HepG2 (cell line): ENCODE data around the gene KIF1B. TPM values are rescaled to one million over a fixed set of nuclear protein-coding genes. Genes with fewer than 3 reads are reported as not detected.

Experiments
- ATAC-seq: fragments of 200-7000 bp; cut with Tn5 transposase; 3 replicates; pipeline ENCODE4 v1.9.1; 2020; ENCODE audit warnings: mild to moderate bottlenecking, moderate library complexity
- BruUV-seq: library from RNA; stranded (reverse); fragments of 400-500 nt; replicated peaks from 2 replicates; lab custom pipeline; 2021; lab: Mats Ljungman, UMichigan
- CTCF ChIA-PET: fragments of 300-600 bp; formaldehyde crosslinking; extraction: SDS; loops from one replicate; lab custom pipeline; 2021; ENCODE audit warnings: low total read pairs, inconsistent platforms, low intra/inter-chr PET ratio; lab: Yijun Ruan, JAX
- POLR2A ChIA-PET: fragments of 350-600 bp; sonication (Branson Sonifier 250); formaldehyde crosslinking; loops from one replicate; lab custom pipeline; 2020; ENCODE audit warnings: antibody characterized with exemption, inconsistent platforms; lab: Yijun Ruan, JAX
- DNase-seq: peaks from one replicate; pipeline ENCODE4 v3.0.0-alpha.2; 2015; ENCODE audit warnings: low spot score
- FAIRE-seq: peaks from 3 replicates; lab custom pipeline; 2011; peaks lifted over from hg19 to GRCh38; lab: Jason Lieb, UNC
- H2AFZ ChIP-seq: one replicate; pipeline ENCODE4 v1.6.1; 2011; ENCODE audit warnings: low read length, inconsistent platforms
- H3K27ac ChIP-seq: fragments of 300-600 bp; 3 replicates; pipeline ENCODE4 v1.8.0; 2011; ENCODE audit warnings: mixed run types, mild to moderate bottlenecking, mixed read lengths, low read length, inconsistent platforms; ENCODE audit not compliant: insufficient read depth; ENCODE audit errors: extremely low read length
- H3K27me3 ChIP-seq, 2 experiments: fragments of 200-600 bp in 1 of 2; 2 replicates in 1 of 2; 3 replicates in 1 of 2; pipeline versions ENCODE4 v1.6.0 to v1.8.0; 2011; ENCODE audit warnings: low read length in 2 of 2, mild to moderate bottlenecking in 2 of 2, moderate library complexity in 2 of 2, inconsistent platforms in 1 of 2; ENCODE audit not compliant: insufficient read depth in 2 of 2, control insufficient read depth in 1 of 2
- H3K36me3 ChIP-seq, 2 experiments: fragments of 200-600 bp in 1 of 2; replicated peaks in 1 of 2; 2 replicates in 1 of 2; 3 replicates in 1 of 2; pipeline versions ENCODE4 v1.5.1 to v1.8.0; 2011; ENCODE audit warnings: low read length in 2 of 2, inconsistent platforms in 1 of 2; ENCODE audit not compliant: insufficient read depth in 2 of 2, control insufficient read depth in 1 of 2
- H3K4me1 ChIP-seq: 2 replicates; pipeline ENCODE4 v1.5.1; 2012; ENCODE audit warnings: low read length, inconsistent platforms; ENCODE audit not compliant: insufficient read depth
- H3K4me2 ChIP-seq: 2 replicates; pipeline ENCODE4 v1.6.0; 2011; ENCODE audit warnings: low read depth, low read length, inconsistent platforms
- H3K4me3 ChIP-seq, 3 experiments: fragments of 200-600 bp in 1 of 3; sonication (generic), shearing (Covaris generic) in 1 of 3; replicated peaks in 1 of 3; 2 replicates each; pipeline ENCODE4 v1.5.1; 2011 to 2016; ENCODE audit warnings: low read length in 3 of 3, inconsistent platforms in 2 of 3, low read depth in 2 of 3, mild to moderate bottlenecking in 2 of 3, control low read depth in 1 of 3, mixed read lengths in 1 of 3; ENCODE audit not compliant: insufficient read depth in 1 of 3
- H3K79me2 ChIP-seq: one replicate; pipeline ENCODE4 v1.6.1; 2011; ENCODE audit warnings: low read length, inconsistent platforms; ENCODE audit not compliant: insufficient read depth
- H3K9ac ChIP-seq: 2 replicates; pipeline ENCODE4 v1.6.0; 2011; ENCODE audit warnings: mild to moderate bottlenecking, low read depth, low read length, inconsistent platforms; ENCODE audit not compliant: insufficient read depth
- H3K9me3 ChIP-seq: 2 replicates; pipeline ENCODE4 v1.5.1; 2012; ENCODE audit warnings: mild to moderate bottlenecking, low read length
- H4K20me1 ChIP-seq: 2 replicates; pipeline ENCODE4 v1.6.0; 2011; ENCODE audit warnings: inconsistent platforms, mild to moderate bottlenecking, low read length, moderate library complexity; ENCODE audit not compliant: insufficient read depth
- ASH2L ChIP-seq: fragments of 300-600, 200-600 bp; sonication (generic); IDR thresholded peaks from 2 replicates; pipeline ENCODE4 v1.7.0; 2017; ENCODE audit warnings: low read depth, mild to moderate bottlenecking, moderate library complexity, mixed read lengths, low read length; ENCODE audit not compliant: insufficient read length
- EP300 ChIP-seq, 3 experiments: sonication (generic) in 1 of 3; formaldehyde crosslinking in 1 of 3; IDR thresholded peaks; 2 replicates each; pipeline versions ENCODE4 v1.5.1 to v1.6.1; 2011 to 2020; ENCODE audit warnings: low read depth in 2 of 3, low read length in 2 of 3, borderline replicate concordance in 1 of 3, improper control_type of control experiment in 1 of 3, mild to moderate bottlenecking in 1 of 3, missing genetic modification reagents in 1 of 3, moderate library complexity in 1 of 3
- FOXK1 ChIP-seq: sonication (generic); formaldehyde crosslinking; IDR thresholded peaks from 2 replicates; pipeline ENCODE4 v1.4.0; 2020; ENCODE audit warnings: low read depth, missing genetic modification reagents, borderline replicate concordance
- HMGXB4 ChIP-seq, 2 experiments: sonication (generic) in 1 of 2; formaldehyde crosslinking in 1 of 2; IDR thresholded peaks; 2 replicates each; pipeline versions ENCODE4 v1.4.0 to v1.6.1; 2018 to 2020; ENCODE audit warnings: missing genetic modification reagents in 2 of 2, borderline replicate concordance in 1 of 2, low read depth in 1 of 2, mild to moderate bottlenecking in 1 of 2, missing biosample characterization in 1 of 2
- HNF4A ChIP-seq: sonication (generic); formaldehyde crosslinking; IDR thresholded peaks from 2 replicates; pipeline ENCODE4 v1.4.0; 2020; ENCODE audit warnings: missing genetic modification reagents
- HNF4G ChIP-seq, 2 experiments: sonication (generic) in 1 of 2; formaldehyde crosslinking in 1 of 2; IDR thresholded peaks; 2 replicates each; pipeline versions ENCODE4 v1.4.0 to v1.6.1; 2011 to 2020; ENCODE audit warnings: borderline replicate concordance in 2 of 2, low read depth in 2 of 2, mild to moderate bottlenecking in 2 of 2, low read length in 1 of 2, missing genetic modification reagents in 1 of 2, moderate library complexity in 1 of 2
- HNRNPLL ChIP-seq: fragments of 200-400 bp; formaldehyde crosslinking; IDR thresholded peaks from 2 replicates; pipeline ENCODE4 v1.6.1; 2017; ENCODE audit warnings: mild to moderate bottlenecking, low read depth, low read length; ENCODE audit not compliant: poor library complexity, severe bottlenecking
- NCOR1 ChIP-seq: fragments of 200-600 bp; sonication (generic); IDR thresholded peaks from 2 replicates; pipeline ENCODE4 v1.7.0; 2017; ENCODE audit warnings: antibody characterized with exemption, low read length, borderline replicate concordance
- NFE2L2 ChIP-seq: fragments of 150-350 bp; IDR thresholded peaks from 2 replicates; pipeline ENCODE4 v1.6.1; 2014; ENCODE audit warnings: low read length
- SKI ChIP-seq: fragments of 450-650 bp; IDR thresholded peaks from one replicate; pipeline ENCODE4 v1.6.1; 2018; ENCODE audit warnings: mild to moderate bottlenecking; ENCODE audit not compliant: partially characterized antibody
- SOX13 ChIP-seq, 3 experiments: fragments of 450-650 bp in 1 of 3; sonication (generic) in 1 of 3; formaldehyde crosslinking in 1 of 3; IDR thresholded peaks in 2 of 3; conservative IDR thresholded peaks in 1 of 3; 2 replicates each; pipeline versions ENCODE4 v1.5.0 to v1.6.1; 2016 to 2020; ENCODE audit warnings: antibody characterized with exemption in 1 of 3, mild to moderate bottlenecking in 1 of 3, missing compliant biosample characterization in 1 of 3, missing genetic modification reagents in 1 of 3, moderate library complexity in 1 of 3
- TEAD3 ChIP-seq: optimal IDR thresholded peaks from 2 replicates; pipeline ENCODE3; 2016; ENCODE audit warnings: borderline replicate concordance
- YEATS4 ChIP-seq: sonication (generic); formaldehyde crosslinking; IDR thresholded peaks from 2 replicates; pipeline ENCODE4 v1.4.0; 2020; ENCODE audit warnings: missing genetic modification reagents, borderline replicate concordance
- ZBTB4 ChIP-seq: sonication (generic); formaldehyde crosslinking; IDR thresholded peaks from 2 replicates; pipeline ENCODE4 v1.4.0; 2020; ENCODE audit warnings: missing genetic modification reagents, mild to moderate bottlenecking, borderline replicate concordance
- ZEB1 ChIP-seq: IDR thresholded peaks from 2 replicates; pipeline ENCODE4 v1.6.1; 2012; ENCODE audit warnings: mild to moderate bottlenecking, low read depth, inconsistent platforms; ENCODE audit not compliant: insufficient replicate concordance
- ZNF761 ChIP-seq: sonication (generic); formaldehyde crosslinking; conservative IDR thresholded peaks from 2 replicates; pipeline ENCODE4 v1.4.0; 2020; ENCODE audit warnings: mild to moderate bottlenecking, missing genetic modification reagents
- WGBS: methylation state at CpG from one replicate; pipeline ENCODE4 v1.1.6; 2017; ENCODE audit warnings: low lambda C conversion rate; 5-methylcytosine and 5-hydroxymethylcytosine counted together
- in situ Hi-C: cut with HindIII; loops from 2 replicates; pipeline ENCODE4 v1.10.0; 2017; ENCODE audit warnings: low pct_unique_long_range_greater_than_20kb; ENCODE audit not compliant: extremely low pct_ligation_motif_present
- intact Hi-C: fragments of 100-400 bp; cut with micrococcal nuclease; formaldehyde crosslinking; loops from one replicate; pipeline ENCODE4 v1.10.0; 2022; ENCODE audit not compliant: unreplicated experiment
- polyA plus RNA-seq, 8 experiments: library from polyadenylated mRNA; depleted of rRNA in 3 of 8; stranded (reverse) in 7 of 8; unstranded in 1 of 8; fragments of >200 nt; fragmentation: Illumina TruSeq in 4 of 8; extraction: Trizol in 4 of 8; gene quantifications; 2 replicates each; pipeline versions ENCODE4 v1.2.1 to v1.2.3, GENCODE V29; 2011 to 2016; ENCODE audit warnings: low read depth in 4 of 8, missing spikeins in 1 of 8, mixed read lengths in 1 of 8; ENCODE audit not compliant: insufficient read depth in 1 of 8
- total RNA-seq, 5 experiments: library from RNA; depleted of rRNA; stranded (reverse); fragments of >200 nt; fragmentation: Illumina TruSeq; extraction: Trizol; gene quantifications; 2 replicates each; pipeline ENCODE4 v1.2.3, GENCODE V29; 2016; ENCODE audit warnings: low read depth in 1 of 5

The KIF1B gene
- total and polyA plus RNA-seq, 2 of the 13 experiments (the other 11 are each of a cell fraction or from before 2014, with no cell fraction given) = 26.7 to 32.5 TPM

DNA sequence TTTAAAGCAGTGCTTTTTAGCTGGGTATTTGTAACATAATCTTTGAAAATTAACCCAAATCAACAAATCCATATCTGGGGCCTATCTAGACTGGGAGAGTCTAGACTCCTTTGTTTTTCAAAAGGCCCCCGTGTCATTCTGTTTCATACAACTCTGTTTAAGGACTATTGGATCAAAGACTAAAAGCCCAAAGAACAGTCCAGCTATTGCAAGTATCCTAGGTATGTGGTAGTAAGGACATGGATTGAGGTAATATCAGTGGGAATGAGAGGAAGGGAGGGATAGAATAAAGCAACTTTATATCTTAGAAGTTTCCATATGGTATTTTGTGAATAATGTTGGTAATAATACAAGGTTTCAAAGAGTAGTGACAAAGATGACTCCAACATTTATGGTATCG is 18.2 kb downstream of the KIF1B start:
- in situ Hi-C loops (no loop called here), intact Hi-C loops (loop anchor here (2.0 kb wide), 1 partner anchor 18 kb away; the partner anchor contains the start of gene KIF1B)
- peak overlapping the region; percentile 37 for H3K27ac ChIP-seq
- no peak for FAIRE-seq
- H3K79me2 ChIP-seq = peaks cover 80% of the 10 kb centered on the region
- DNase-seq = peak; percentile 62
- BruUV-seq = no TSS peak
- H3K27me3 ChIP-seq = no peaks in the 10 kb centered on the region
- no peaks in the 10 kb centered on the region; a peak in 1 of 5 replicates for H3K36me3 ChIP-seq
- peak; percentile 68 for ATAC-seq
- H3K4me3 ChIP-seq = no peak overlapping the region
- H3K4me1 ChIP-seq = peaks cover 52% of the 10 kb centered on the region
- peaks cover 28% of the 10 kb centered on the region for H4K20me1 ChIP-seq
- no peaks in the 10 kb centered on the region for H3K9me3 ChIP-seq
- no peak overlapping the region for H2AFZ ChIP-seq
- ChIA-PET POLR2A (interaction anchor here (0.6 kb wide), 1 partner anchor 31 kb away, joined by 5 read pairs; no protein-coding TSS in a partner anchor), CTCF (no interaction called here)
- no peak overlapping the region for H3K9ac ChIP-seq
- 51% methylated on average over 2 of the region's 2 CpGs for WGBS
- peak overlapping the region; percentile 47 for H3K4me2 ChIP-seq
- TF ChIP-seq YEATS4 (CRISPR knock-in tag) = no peak
- TF ChIP-seq HNRNPLL = no peak
- TF ChIP-seq NFE2L2 = no peak
- no peak for TF ChIP-seq ZBTB4 (CRISPR knock-in tag)
- TF ChIP-seq ZEB1 = no peak
- TF ChIP-seq TEAD3 (CRISPR knock-in tag) = peak; percentile 92
- TF ChIP-seq SOX13 (IDR thresholded peaks at IDR 0.05) = no peak
- TF ChIP-seq SOX13 (CRISPR knock-in tag; conservative IDR thresholded peaks at IDR 0.05 in 1 of 2, IDR thresholded peaks at IDR 0.05 in 1 of 2) = peak in 1 of 2 experiments; percentile 57; a peak in 1 of 4 replicates
- TF ChIP-seq FOXK1 (CRISPR knock-in tag) = no peak
- TF ChIP-seq NCOR1 = peak; percentile 73
- peak; percentile 66 for TF ChIP-seq HNF4A (CRISPR knock-in tag)
- TF ChIP-seq HMGXB4 (CRISPR knock-in tag; IDR thresholded peaks at IDR 0.05; ENCODE audit: borderline replicate concordance in 1 of 2, low read depth in 1 of 2) = no peak
- TF ChIP-seq ZNF761 (CRISPR knock-in tag) = no peak
- peak; percentile 24; the same call in 1 of the 2 replicates for TF ChIP-seq HNF4G (IDR thresholded peaks at IDR 0.05; ENCODE audit: borderline replicate concordance, low read depth, low read length)
- TF ChIP-seq HNF4G (CRISPR knock-in tag; IDR thresholded peaks at IDR 0.05; ENCODE audit: borderline replicate concordance, low read depth) = no peak
- peak in 1 of 2 experiments; percentile 28; a peak in 1 of 4 replicates for TF ChIP-seq EP300 (IDR thresholded peaks at IDR 0.05; ENCODE audit: low read depth in 2 of 2, low read length in 2 of 2)
- TF ChIP-seq EP300 (CRISPR knock-in tag; IDR thresholded peaks at IDR 0.05; ENCODE audit: borderline replicate concordance) = no peak
- peak; percentile 33 for TF ChIP-seq ASH2L
- TF ChIP-seq SKI = peak; percentile 49
